ENCODE results near the gene ZNF276.
"Not testable (repeated sequence)": the region's sequence is repeated elsewhere in the genome, so short reads cannot be mapped to it uniquely, and the experiment has no call there.

The ZNF276 gene

DNA sequence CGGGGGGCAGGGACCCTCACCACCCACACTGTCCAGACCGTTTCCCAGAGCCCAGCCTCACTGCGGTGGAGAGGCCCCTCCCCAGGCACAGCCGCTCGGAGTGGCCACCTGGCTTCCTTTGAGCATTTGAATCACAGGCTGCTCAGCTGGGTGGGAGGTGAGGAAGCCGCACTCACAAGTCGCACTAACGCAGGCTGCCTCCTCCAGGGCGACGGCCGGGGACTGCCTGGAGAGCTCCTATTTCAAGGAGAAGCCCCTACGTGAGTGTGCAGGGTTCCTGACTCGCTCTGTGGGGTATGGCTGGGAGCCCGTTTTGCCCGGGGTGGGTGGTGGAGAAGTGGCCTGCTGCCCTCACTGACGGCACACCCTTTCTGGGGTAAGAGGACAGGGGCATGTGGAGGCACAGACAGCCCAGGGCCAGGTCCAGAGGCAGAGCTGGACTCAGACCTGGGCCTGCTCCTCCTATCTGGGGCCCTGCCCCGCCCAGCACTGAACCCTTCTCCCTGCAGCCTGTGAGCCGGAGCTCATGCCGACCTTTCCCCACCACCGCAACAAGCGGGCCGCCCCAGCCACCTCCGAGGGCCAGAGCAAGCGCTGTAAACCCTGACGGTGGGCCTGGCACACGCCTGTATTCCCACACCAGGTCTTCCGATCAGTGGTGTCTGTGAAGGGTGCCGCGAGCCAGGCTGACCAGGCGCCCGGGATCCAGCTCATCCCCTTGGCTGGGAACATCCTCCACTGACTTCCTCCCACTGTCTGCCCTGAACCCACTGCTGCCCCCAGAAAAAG lies 26.1 kb upstream of the ZNF276 start:
- Histone ChIP-seq H3K36me3 (ENCODE audit: control insufficient read depth, insufficient read depth, low read length) (peaks cover 30% of the 10 kb centered on the region), H3K4me3 (replicated peaks; ENCODE audit: low read depth, low read length) (no peak overlapping the region), H3K27me3 (replicated peaks; ENCODE audit: control insufficient read depth, insufficient read depth, low read length) (no peaks in the 10 kb centered on the region)
- TF ChIP-seq, protein P1, sequence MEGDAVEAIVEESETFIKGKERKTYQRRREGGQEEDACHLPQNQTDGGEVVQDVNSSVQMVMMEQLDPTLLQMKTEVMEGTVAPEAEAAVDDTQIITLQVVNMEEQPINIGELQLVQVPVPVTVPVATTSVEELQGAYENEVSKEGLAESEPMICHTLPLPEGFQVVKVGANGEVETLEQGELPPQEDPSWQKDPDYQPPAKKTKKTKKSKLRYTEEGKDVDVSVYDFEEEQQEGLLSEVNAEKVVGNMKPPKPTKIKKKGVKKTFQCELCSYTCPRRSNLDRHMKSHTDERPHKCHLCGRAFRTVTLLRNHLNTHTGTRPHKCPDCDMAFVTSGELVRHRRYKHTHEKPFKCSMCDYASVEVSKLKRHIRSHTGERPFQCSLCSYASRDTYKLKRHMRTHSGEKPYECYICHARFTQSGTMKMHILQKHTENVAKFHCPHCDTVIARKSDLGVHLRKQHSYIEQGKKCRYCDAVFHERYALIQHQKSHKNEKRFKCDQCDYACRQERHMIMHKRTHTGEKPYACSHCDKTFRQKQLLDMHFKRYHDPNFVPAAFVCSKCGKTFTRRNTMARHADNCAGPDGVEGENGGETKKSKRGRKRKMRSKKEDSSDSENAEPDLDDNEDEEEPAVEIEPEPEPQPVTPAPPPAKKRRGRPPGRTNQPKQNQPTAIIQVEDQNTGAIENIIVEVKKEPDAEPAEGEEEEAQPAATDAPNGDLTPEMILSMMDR (IDR thresholded peaks at IDR 0.05; ENCODE audit: insufficient read depth, low read length, poor library complexity, severe bottlenecking), result no peak
- DNase-seq (ENCODE audit: extremely low read depth, insufficient read length), result no peak

GRCh38 chr16:89695875-89696669 lies 25.3 kb upstream of the ZNF276 start:
- Histone ChIP-seq H3K27me3 (replicated peaks; ENCODE audit: control insufficient read depth, insufficient read depth, low read length) (no peaks in the 10 kb centered on the region), H3K4me3 (replicated peaks; ENCODE audit: low read depth, low read length) (no peak overlapping the region), H3K36me3 (ENCODE audit: control insufficient read depth, insufficient read depth, low read length) (peaks cover 26% of the 10 kb centered on the region)
- TF ChIP-seq, protein P1 (IDR thresholded peaks at IDR 0.05; ENCODE audit: insufficient read depth, low read length, poor library complexity, severe bottlenecking), result no peak
- DNase-seq (ENCODE audit: extremely low read depth, insufficient read length), result no peak

DNA sequence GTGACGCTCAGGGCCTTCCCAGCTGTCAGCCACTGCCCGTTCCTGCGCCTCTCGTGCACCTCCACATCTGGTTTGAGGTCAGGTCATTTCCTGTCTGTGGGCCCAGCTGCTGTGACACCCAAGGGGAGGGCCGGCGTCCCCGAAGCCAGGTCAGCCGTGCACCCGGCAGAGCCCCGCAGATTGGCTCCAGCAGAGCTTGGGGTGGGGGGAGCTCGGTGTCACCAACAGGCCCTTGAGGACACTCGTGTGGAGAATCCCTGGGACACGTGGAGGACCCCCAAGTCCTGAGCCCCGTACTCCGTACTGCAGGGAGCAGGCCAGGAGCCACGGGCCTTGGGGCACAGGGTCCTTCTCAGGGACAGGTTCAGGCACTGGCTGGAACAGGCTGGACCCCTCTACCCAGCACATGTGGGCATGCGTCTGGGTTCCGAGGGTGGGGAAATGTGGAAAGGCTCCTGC lies 24.6 kb upstream of the ZNF276 start:
- Histone ChIP-seq H3K4me3 (replicated peaks; ENCODE audit: low read depth, low read length) (no peak overlapping the region), H3K36me3 (ENCODE audit: control insufficient read depth, insufficient read depth, low read length) (peaks cover 22% of the 10 kb centered on the region), H3K27me3 (replicated peaks; ENCODE audit: control insufficient read depth, insufficient read depth, low read length) (no peaks in the 10 kb centered on the region)
- TF ChIP-seq, protein P1 (IDR thresholded peaks at IDR 0.05; ENCODE audit: insufficient read depth, low read length, poor library complexity, severe bottlenecking), result no peak
- DNase-seq (ENCODE audit: extremely low read depth, insufficient read length), result peak; percentile 66

- DNase-seq (ENCODE audit: extremely low read depth, insufficient read length), result no peak
- Histone ChIP-seq H3K4me3 (replicated peaks; ENCODE audit: low read depth, low read length) (no peak overlapping the region), H3K27me3 (replicated peaks; ENCODE audit: control insufficient read depth, insufficient read depth, low read length) (no peaks in the 10 kb centered on the region), H3K36me3 (ENCODE audit: control insufficient read depth, insufficient read depth, low read length) (peaks cover 17% of the 10 kb centered on the region)
- TF ChIP-seq, protein P1 (IDR thresholded peaks at IDR 0.05; ENCODE audit: insufficient read depth, low read length, poor library complexity, severe bottlenecking), result no peak
These were observed 24.1 kb upstream of the ZNF276 start for GRCh38 chr16:89697161-89697615.

GRCh38 chr16:89697616-89698331 lies 23.6 kb upstream of the ZNF276 start:
- H3K36me3 ChIP-seq (ENCODE audit: control insufficient read depth, insufficient read depth, low read length), result peaks cover 15% of the 10 kb centered on the region
- no peak for DNase-seq (ENCODE audit: extremely low read depth, insufficient read length)
- H3K4me3 ChIP-seq (replicated peaks; ENCODE audit: low read depth, low read length), result no peak overlapping the region
- H3K27me3 ChIP-seq (replicated peaks; ENCODE audit: control insufficient read depth, insufficient read depth, low read length), result no peaks in the 10 kb centered on the region
- TF ChIP-seq, protein P1 (IDR thresholded peaks at IDR 0.05; ENCODE audit: insufficient read depth, low read length, poor library complexity, severe bottlenecking), result no peak

DNA sequence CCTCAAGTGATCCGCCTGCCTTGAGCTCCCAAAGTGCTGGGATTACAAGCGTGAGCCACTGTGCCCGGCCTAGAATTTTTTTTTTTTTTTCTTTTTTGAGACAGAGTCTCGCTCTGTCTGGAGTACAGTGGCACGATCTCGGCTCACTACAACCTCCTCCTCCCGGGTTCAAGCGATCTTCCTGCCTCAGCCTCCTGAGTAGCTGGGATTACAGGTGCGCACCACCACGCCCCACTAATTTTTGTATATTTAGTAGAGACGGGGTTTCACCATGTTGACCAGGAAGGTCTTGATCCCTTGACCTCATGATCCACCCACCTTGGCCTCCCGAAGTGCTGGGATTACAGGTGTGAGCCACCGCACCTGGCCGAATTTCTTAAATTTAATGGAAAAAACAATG lies 22.6 kb upstream of the ZNF276 start:
- H3K4me3 ChIP-seq (replicated peaks; ENCODE audit: low read depth, low read length); H3K27me3 ChIP-seq (replicated peaks; ENCODE audit: control insufficient read depth, insufficient read depth, low read length); DNase-seq (ENCODE audit: extremely low read depth, insufficient read length); H3K36me3 ChIP-seq (ENCODE audit: control insufficient read depth, insufficient read depth, low read length): not testable (repeated sequence)

GRCh38 chr16:89699629-89700099 lies 21.7 kb upstream of the ZNF276 start:
- H3K36me3 ChIP-seq (ENCODE audit: control insufficient read depth, insufficient read depth, low read length); H3K4me3 ChIP-seq (replicated peaks; ENCODE audit: low read depth, low read length); DNase-seq (ENCODE audit: extremely low read depth, insufficient read length); H3K27me3 ChIP-seq (replicated peaks; ENCODE audit: control insufficient read depth, insufficient read depth, low read length): not testable (repeated sequence)

Measured in GM06990 (cell line).